Renal cortex interstitium (tissue), 11 donors: Measurements from ENCODE around the gene IL17D. TPM values are rescaled to one million over a fixed set of nuclear protein-coding genes. Genes with fewer than 3 reads are reported as not detected.
"Not testable (repeated sequence)": the region's sequence is repeated elsewhere in the genome, so short reads cannot be mapped to it uniquely, and the experiment has no call there.

Experiments used
- DNase-seq, 11 donors: peaks; one replicate each; pipeline ENCODE4 v3.0.0-alpha.2; 2013; ENCODE audit warnings: low read depth in 9 of 11, low spot score in 4 of 11; ENCODE audit errors: extremely low read depth in 1 of 11
- polyA plus RNA-seq, 3 donors: library from polyadenylated mRNA; unstranded; fragments of 120-200 nt; gene quantifications; one replicate each; pipeline ENCODE4 v1.2.1, GENCODE V29; 2013; ENCODE audit not compliant: insufficient read length in 3 of 3

Gene IL17D
- polyA plus RNA-seq, 3 donors = 7.5 to 10.0 (median 8.5) TPM

DNA sequence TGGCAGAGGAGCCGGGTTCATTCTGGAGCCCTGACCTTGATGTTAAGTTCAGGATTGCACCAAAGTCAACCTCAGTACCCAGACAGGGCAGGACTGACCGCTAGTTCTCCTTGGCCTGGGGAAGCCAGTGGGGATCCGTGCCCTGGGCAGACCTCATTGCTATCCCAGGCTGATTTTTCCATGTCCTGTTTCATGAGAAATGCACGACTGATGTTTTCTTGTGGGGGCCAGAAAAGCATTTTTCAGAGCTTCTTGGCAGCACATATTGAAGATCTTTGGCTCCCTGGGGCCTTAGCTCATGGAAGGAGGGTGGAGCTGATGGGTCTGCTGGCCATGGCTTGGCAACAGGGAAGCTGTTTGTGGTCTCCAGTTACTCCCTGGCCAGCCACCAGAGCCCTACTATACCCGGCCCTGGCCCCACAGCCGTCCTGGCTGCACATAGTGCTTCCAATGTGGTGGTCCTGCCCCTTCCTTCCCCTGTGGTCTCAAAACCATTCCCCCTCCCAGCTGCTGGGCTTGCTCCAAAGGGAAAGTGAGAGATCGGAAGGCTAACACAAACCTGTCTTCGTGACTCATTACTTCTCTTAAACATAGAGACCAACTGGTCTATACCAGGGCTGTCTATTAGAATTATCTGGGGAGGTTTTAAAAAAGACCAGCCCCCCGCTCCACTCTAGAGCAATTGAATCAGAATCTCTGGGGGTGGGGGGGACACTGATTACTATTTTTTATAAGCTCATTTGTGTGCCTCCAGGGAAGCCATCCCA lies 11.2 kb downstream of the IL17D start:
- no peak for DNase-seq

DNA sequence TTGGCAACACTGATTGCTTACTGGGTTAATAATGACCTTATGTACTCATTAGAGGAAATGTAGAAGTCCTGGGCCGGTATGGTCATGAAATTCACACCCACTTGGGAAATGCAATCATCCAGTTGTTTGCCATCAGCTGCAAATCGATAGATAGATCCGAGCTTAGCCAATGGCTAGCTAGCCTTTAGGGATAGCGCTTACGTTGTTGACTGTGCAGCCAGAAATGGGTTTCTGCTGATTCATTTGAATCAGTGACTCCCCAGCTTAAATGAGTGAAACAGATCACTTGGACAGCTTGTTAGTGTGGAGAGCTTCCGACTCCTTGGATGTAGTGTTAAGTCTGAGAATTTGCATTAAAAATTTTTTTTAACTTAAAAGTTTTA lies 11.8 kb downstream of the IL17D start:
- DNase-seq = no peak

DNA sequence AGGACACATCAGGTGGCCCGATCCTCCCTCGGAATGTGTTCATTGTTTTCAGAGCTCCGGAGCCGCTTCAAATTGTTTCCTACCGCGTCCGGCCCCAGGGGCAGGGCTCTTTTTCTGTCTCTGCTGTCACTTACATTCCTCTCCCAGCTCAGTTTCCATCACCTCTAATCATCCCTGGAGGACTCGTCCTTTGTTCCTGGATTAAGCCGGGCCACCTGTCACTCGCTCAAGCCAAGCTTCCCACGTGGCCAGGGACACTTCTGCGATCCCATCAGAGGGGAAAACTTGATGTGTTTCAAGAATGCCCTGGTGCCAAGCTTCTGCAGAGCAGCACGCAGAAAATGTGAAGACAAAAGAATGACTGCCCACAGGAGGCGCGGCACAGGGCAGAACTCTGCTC lies 13.5 kb downstream of the IL17D start:
- DNase-seq = no peak

DNA sequence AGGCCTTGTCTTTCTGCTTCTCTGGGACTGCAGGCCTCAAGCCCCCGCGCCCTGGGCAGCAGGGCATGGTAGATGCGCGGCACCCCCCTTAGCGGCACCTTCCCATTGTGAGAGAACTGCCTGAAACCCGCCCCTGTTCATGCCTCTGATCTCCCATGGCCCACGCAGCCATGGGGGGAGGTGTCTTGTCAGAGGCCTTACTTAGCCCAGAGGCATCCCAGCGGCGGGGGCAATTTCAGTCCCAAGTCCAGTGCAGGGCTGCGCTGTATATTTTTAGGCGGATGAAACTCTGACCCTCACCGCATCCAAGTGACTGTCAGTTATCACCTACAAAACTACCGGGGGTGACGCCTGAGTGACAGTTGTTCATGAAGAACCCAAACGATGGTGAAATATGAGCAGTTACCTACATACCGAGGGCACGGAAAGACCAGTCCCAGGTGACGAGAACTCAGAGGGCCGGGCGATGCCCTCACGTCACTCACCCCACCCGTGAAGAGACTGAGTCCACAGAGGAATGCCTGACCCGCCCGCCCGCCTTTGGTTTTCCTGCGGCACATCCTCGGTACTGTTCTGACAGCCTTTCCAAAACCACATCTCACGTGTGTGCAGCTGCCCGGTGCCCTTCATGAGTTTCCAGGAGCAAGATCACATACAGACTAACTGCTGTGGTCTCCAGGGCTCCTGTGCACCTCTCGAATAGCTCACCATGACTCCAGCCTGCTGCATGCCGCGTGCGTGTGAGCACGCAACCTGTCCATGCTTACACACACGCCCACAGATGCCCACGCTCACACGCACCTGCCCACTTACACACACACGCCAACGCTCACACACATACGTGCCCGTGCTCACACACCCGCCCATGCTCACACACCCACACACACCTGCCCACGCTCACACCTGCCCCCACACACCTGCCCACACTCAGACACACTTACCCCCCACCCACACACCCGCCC lies 14.4 kb downstream of the IL17D start:
- DNase-seq = no peak

DNA sequence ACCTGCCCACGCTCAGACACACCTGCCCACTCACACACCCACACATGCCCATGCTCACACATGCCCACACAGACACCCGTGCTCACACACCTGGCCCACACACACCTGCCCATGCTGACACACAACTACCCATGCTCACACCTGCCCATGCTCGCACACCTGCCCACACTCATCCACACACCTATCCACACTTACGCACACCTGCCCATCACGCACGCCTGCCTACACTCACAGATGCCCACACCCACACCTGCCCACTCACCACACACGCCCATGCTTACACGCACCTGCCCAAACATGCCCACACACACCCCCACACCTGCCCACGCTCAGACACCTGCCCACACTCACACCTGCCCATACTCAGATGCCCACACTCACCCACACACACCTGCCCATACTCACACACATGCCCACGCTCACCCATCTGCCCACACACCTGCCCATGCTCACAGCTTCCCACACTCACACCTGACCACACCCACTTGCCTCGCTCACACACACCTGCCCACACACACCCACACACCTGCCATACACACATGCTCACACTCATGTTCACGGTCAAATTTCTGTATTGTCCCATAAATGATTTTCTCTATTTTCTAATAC lies 15.6 kb downstream of the IL17D start:
- DNase-seq = no peak

DNA sequence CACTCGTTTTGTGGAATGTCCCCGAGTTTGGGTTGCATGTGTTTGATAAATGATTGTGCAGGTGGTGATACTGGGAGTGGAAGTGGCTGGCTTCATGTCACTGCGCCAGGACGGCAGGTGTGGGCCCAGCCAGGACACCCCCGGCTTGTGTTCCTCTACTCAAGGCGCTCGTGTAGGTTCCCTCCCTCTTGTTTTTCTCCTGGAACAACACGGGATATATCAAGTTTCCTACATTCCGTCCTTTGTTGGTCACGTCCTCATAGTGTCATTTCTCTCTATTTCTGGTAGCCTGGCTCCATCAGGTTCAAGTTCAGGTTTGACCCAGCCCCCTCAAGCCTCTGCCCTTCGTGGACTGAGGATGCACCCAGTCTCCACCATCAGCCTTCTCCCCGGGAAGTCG lies 16.3 kb downstream of the IL17D start:
- no peak for DNase-seq

DNA sequence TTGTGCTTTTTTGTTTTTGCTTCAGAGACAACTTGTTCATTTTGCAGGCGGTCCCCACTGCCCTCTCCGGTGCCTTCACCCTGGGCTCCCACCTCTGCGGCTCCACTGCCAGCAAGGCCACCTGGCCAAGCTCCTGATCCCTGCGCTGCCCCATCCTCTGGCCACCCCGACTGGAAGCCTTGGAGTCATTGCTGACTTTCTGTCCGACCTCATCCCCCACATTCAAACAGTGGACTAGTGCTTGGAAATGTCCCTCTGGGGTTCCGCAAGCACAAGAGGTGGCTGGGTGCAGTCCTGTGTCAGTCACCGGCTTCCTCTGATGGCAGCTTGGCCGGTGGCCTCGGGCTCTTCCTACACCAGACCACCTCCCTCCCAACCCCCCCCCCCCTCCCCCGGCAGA lies 17.0 kb downstream of the IL17D start:
- no peak for DNase-seq

DNA sequence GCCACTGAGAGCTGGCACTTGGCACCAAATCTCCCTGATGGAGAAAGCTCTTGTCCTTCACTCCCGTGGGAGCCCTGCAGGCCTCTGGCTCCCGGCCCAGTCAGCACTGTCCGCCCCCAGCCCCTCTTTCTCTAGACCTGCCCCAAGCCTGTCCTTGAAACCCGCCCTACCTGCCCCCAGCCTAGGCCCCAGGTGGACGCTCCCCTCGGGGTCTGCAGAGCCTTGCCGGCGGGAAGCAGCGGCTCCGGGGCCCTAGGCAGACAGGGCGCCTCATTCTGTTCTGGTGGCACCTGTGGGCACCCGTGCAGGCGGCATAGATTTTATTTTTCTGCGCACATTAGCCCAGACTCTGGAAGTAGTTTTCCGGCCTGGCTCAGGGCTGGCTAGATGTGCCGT lies 17.6 kb downstream of the IL17D start:
- no peak for DNase-seq

DNA sequence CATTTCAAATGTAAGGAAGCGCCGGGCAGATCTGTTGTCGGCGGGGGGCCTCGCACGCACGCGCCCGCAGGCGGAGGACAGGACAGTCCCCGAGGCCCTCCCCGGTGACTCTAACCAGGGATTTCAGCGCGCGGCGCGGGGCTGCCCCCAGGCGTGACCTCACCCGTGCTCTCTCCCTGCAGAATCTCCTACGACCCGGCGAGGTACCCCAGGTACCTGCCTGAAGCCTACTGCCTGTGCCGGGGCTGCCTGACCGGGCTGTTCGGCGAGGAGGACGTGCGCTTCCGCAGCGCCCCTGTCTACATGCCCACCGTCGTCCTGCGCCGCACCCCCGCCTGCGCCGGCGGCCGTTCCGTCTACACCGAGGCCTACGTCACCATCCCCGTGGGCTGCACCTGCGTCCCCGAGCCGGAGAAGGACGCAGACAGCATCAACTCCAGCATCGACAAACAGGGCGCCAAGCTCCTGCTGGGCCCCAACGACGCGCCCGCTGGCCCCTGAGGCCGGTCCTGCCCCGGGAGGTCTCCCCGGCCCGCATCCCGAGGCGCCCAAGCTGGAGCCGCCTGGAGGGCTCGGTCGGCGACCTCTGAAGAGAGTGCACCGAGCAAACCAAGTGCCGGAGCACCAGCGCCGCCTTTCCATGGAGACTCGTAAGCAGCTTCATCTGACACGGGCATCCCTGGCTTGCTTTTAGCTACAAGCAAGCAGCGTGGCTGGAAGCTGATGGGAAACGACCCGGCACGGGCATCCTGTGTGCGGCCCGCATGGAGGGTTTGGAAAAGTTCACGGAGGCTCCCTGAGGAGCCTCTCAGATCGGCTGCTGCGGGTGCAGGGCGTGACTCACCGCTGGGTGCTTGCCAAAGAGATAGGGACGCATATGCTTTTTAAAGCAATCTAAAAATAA lies 18.2 kb downstream of the IL17D start:
- DNase-seq = peak in 2 of 11 donors; percentile 40

DNA sequence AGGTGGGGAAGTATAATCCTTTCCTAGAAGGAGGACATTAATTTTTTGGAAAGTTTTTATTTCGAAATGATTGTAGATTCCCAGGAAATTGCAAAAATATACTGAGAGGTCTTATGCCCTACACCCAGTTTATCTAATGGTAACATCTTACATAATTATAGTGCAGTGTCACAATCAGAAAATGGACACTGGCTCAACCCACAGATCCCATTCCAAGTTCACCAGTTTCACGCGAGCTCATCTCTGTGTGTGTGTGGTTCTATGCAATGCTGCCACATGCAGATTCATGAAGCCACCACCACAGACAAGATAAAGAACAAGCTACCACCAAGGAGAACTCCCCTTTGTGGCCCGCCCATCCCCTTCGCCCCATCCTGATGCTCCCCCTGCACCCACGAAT lies 24.4 kb downstream of the IL17D start:
- no peak for DNase-seq

DNA sequence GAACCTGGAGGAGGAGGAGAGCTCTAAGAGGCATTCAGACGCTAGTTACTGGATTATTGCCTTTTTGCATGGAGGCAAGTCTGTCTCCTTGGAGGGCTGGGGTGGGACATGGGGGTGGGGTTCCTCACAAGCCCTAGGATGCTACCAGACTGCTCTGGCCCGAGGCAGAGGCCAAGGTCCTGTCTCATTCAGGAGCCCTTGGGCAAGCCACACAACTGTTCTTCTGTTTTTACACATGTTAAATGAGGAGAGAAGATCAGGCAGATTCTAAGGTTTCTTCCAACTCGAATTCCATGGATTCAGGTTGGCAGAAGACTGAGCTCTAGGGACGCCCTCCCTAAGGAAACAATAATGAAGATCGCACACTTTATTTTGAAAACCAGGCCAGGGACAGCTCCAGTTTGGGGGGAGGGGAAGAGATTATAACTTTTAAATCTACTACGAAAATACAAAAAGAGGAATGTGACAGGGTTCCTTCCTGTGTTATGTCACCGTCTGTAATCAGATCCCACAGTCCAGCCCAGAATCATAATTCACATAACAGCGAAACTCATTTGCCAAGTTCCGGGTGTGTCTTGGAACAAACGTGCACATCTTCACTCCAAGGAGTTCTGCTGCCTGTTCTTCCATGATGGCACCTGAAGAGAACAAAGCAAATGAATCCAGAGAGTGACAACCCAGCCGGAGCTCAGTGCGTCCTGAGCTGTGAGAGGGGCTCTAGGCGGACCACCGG lies 25.2 kb downstream of the IL17D start:
- no peak for DNase-seq

DNA sequence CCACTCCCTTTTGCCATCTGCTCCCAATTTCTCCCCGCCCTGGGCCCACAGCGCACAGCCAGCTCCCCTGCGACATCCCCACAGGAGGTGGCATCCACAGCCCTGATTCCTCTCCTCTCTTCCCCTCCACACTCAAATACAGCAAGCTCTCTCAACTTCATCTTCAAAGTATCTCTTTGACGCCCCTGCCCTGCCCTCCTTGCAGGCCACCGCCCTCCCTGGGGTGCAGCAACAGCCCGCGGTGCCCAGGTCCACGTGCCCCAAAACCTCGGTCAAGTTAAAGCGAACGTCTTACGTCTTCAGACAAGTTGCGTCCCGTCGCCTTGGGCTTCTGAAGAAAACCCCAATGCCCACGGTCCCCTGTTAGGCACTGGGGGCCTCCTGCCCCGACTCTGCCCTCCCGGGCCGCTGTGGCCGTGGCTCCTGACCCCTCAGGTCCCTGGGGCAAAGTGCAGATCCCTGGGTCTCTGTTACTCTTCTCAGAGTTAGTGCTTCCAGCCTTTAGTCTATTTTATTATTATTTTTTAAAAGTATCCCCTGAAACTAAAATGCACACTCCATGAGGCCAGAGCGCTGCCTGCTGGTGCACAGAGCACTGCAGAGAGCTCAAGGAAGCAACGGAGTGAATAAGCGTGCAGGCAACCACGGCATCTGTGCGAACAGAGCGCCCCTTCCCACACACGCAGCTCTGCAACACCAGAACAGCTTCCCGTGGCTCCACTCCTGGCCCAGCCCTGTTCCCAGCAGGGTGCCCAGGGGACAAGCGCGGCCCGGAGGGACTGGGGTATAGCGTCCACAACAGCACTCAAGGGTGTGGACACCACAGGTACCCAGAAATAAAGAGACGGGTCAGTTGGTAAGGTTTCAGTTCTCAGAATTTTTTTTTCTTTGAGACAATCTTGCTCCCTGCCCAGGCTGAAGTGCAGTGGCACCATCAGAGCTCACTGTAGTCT lies 26.4 kb downstream of the IL17D start:
- no peak for DNase-seq

DNA sequence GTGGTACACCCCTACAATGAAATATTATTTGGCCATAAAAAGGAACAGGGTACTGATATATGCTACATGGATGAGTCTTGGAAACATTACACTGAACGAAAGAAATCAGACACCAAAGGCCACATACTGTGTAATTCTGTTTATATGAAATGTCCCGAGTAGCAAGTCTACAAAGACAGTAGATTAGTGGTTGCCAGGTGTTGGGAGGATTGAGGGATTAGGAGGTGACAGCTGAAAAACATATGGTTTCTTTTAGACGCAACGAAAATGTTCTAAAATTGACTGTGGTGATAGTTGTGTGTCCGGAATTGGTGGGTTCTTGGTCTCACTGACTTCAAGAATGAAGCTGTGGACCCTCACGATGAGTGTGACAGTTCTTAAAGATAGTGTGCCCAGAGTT lies 35.1 kb downstream of the IL17D start:
- no peak for DNase-seq

DNA sequence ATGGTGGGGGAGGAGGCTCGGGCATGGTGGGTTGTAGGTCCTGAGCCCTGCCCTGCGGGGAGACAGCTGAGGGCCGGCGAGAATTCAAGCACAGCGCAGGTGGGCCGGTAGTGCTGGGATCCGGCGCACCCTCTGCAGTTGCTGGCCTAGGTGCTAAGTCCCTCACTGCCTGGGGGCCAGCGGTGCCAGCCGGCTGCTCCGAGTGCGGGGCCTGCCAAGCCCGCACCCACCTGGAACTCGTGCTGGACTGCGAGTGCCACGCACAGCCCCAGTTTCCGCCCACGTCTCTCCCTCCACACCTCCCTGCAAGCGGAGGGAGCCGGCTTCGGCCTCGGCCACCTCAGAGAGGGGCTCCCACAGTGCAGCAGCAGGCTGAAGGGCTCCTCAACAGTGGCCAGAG lies 36.5 kb downstream of the IL17D start:
- no peak for DNase-seq

DNA sequence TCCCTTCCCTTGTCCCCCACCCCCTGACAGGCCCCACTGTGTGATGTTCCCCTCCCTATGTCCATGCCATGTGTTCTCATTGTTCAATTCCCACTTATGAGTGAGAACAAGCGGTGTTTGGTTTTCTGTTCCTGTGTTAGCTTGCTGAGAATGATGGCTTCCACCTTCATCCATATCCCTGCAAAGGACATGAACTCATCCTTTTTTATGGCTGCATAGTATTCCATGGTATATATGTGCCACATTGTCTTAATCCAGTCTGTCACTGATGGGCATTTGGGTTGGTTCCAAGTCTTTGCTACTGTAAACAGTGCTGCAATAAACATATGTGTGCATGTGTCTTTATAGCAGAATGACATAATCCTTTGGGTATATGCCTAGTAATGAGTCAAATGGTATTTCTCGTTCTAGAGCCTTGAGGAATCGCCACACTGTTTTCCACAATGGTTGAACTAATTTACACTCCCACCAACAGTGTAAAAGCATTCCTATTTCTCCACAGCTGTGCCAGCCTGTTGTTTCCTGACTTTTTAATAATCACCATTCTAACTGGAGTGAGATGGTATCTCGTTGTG lies 40.4 kb downstream of the IL17D start:
- DNase-seq = not testable (repeated sequence)

DNA sequence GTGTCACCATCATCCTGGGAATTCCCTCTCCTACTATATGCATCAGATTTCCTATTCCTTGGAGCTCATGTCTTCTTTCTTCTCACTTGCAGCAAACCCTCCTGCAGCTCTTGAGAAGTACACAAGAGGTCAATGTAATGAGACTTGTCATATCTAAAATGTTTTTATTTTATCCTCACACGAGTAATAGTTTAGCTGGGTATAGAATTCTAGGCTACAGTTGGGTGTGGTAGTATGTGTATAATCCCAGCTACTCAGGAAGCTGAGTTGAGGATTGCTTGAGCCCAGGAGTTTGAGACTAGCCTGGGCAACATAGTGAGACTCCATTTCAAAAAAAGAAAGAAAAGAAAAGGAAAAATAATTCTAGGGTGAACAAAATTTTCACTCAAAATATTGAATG lies 45.9 kb downstream of the IL17D start:
- no peak for DNase-seq

DNA sequence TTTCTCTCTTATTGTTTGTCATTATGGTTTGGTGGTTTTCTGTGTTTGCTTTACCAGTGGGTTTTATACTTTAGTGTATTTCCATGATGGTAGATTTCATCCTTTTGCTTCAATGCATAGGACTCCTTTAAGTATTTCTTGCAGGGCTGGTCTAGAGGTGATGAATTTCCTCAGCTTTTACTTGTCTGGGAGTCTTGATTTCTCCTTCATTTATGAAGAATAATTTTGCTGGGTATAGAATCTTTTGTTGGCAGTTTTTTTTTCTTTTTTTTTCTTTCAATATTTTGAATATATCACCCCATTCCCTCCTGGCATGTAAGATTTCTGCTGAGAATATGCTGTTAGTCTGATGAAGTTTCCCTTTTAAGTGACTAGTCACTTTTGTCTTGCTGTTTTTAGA lies 50.5 kb downstream of the IL17D start:
- no peak for DNase-seq
